Superior temporal gyrus (tissue), 1 donor: ENCODE measurements around the gene USP24.
"Not testable (repeated sequence)": the region's sequence is repeated elsewhere in the genome, so short reads cannot be mapped to it uniquely, and the experiment has no call there.

Experiments used
- DNase-seq: peaks from one replicate; pipeline ENCODE4 v3.0.0-alpha.2; 2016; ENCODE audit errors: extremely low spot score

The USP24 gene

DNA sequence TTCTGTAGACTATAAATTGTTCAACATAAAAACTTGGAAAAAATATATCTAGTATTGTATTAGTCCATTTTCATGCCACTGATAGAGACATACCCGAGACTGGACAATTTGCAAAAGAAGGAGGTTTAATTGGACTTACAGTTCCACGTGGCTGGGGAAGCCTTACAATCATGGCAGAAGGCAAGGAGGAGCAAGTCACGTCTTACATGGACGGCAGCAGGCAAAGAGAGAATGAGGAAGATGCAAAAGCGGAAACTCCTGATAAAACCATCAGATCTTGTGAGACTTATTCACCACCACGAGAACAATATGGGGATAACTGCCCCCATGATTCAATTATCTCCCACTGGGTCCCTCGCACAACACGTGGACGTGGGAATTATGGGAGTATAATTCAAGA is 15.4 kb downstream of the USP24 start:
- not testable (repeated sequence) for DNase-seq

- DNase-seq = no peak
These were observed 17.1 kb downstream of the USP24 start for GRCh38 chr1:55198044-55198443.

DNA sequence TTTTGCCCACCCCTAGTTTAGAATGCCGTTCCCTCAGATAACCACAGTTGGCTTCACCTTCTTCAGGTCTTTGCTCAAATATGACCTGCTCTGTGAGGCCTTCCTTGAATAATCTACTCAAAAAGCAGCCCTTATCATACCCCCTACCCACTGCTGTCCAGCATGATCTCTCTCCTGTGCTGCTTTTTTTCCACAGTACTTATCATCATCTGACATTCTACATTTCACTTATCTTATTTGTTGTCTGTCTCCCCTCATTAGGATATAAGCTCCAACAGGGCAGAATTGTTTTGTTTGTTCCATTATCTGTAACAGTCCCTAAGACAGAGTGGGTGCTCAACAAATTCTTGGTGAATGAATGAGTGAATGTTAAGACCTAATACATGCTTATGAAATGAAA is 18.1 kb downstream of the USP24 start:
- no peak for DNase-seq

GRCh38 chr1:55196433-55197035 is 18.6 kb downstream of the USP24 start:
- no peak for DNase-seq

DNA sequence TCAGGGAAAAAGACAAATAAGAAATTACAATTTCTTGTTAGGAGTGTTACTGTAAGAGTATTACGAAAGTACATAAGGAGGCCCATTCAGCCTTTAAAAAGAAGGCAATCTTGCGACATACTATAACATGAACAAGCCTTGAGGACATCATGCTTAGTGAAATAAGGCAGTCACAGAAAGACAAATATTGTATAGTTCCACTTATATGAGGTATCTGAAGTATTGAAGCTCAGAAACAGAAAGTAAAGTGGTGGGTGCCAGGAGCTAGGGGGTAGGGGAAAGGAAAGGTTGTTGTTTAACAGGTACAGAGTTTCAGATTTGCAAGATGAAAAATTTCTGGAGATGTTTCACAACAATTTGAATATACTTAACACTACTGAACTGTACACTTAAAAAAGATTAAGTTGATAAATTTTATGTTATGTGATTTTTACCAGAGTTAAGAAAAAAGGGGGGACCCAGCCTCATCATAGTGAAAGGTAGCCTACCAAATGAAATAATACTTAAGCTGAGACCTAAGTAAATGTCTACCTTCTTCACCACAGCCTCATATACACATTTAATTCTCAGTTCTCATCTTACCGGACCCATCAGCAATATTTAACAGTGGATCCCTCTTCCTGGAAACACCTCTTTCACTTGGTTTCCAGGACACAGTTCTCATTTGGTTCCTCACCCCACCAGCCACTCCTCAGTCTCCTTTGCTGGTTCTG is 19.5 kb downstream of the USP24 start:
- no peak for DNase-seq

DNA sequence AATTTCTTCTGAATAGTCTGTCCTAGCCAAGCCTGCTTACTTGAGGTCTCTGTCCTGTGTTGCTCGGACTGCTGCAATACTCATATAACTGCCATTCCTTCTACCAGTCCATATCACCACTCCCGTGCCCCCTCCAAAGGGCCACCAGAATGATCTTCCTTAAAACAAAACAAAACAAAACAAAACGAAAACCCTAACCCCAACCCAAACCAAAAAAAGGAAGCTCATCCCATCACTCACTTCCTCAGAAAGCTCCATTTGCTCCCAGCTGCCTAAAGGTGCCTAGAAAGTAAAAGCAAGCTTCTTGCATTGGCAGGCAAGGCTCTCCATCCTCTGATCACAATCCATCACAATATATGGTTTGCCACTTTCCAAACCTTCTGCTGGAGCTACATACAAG is 20.3 kb downstream of the USP24 start:
- DNase-seq = no peak

DNA sequence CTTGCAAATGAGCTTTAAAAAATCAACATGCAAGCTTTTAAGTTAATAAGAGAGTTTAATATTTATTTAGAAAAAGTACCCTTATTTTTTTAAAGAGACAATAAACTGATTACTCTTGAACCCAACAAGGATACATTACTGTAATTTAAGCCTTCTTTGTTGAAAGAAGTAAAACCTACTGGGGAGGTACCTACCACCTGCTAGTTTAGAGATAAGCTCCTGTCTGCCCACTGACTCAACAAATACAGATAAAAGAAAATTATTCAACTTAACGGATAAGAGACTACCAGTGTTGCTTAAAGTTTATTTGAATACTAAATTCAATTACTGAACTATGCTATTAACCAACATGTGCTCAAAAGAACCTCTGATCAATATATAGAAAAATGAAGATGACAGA is 23.1 kb downstream of the USP24 start:
- DNase-seq = no peak

GRCh38 chr1:55191219-55191952 is 23.8 kb downstream of the USP24 start:
- not testable (repeated sequence) for DNase-seq

DNA sequence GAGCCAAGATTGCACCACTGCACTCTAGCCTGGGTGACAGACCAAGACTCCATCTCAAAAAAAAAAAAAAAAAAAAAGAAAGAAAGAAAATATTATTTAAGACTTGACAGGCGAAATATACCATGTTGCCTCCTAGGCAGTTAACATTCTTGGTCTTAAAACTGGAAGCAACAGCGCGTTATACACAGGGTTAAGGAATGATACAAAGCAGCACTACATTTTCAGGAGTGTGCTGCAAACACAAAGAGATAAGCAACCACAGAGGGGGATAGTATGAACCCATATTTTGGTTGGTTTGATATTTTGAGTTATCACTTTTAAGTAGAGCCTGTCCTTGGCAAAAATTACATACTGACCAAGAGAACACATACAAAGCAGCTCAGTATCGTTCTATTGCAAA is 25.1 kb downstream of the USP24 start:
- DNase-seq = no peak

GRCh38 chr1:55188909-55189308 is 26.3 kb downstream of the USP24 start:
- DNase-seq = no peak

DNA sequence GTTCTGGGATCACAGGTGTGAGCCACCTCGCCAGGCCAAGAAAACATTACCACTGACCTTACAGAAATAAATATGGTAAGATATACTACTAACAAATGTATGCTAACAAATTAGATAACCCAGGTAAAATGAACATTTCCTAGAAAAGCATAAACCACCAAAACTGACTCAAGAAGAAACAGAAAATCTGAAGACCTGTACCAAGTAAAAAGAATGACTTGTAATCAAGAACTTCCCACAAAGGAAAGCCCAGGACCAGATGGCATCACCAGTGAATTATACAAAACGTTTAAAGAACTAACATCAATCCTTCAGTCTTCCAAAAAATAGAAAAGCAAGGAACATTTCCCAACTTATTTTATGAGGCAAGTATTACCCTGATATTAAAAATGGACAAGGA is 29.3 kb downstream of the USP24 start:
- DNase-seq = no peak

DNA sequence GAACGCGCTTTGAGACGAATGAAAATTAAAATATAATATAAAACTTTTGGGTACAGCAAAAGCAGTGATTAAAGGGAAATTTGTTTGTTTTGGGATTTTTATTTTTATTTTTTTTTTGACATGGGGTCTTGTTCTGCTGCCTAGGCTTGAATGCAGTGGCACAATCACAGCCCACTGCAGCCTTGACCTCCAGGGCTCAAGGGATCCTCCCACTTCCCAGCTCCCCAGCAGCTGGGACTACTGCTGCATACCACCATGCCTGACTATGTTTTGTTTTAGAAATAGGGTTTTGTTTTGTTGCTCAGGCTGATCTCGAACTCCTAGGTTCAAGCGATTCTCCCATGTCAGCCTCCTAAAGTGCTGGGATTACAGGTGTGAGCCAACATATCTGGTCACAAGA is 30.3 kb downstream of the USP24 start:
- no peak for DNase-seq

GRCh38 chr1:55181666-55182065 is 33.5 kb downstream of the USP24 start:
- no peak for DNase-seq

GRCh38 chr1:55180075-55180670 is 35.0 kb downstream of the USP24 start:
- DNase-seq = no peak

DNA sequence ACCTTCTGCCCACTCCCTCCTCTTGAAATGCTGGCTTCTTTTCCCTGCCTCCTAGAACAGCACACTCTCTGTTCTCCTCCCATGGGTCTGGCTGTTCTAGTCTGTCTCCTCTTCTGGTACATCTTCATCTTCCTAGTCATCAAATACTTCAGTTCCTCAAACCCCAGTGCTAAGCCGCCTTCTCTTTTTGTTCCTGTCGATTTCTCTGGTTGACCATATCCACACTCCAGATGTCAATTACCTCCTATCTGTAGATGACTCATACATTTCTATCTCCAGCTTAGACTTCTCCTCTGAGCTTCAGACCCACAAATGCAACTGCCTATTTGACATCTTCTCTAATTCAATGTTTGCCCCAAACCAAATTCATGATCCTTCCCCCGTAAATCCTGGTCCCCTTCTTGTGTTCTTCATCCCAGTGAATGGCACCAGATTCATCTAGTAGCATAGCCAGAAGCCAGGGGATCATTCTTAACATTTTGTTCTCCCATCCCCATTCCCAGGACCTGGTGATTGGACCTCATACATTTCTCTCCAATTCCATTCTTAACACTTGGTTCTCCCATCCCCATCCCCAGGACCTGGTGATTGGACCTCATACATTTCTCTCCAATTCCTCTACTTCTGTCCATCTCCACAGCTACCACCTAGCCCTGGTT is 35.9 kb downstream of the USP24 start:
- DNase-seq = no peak

DNA sequence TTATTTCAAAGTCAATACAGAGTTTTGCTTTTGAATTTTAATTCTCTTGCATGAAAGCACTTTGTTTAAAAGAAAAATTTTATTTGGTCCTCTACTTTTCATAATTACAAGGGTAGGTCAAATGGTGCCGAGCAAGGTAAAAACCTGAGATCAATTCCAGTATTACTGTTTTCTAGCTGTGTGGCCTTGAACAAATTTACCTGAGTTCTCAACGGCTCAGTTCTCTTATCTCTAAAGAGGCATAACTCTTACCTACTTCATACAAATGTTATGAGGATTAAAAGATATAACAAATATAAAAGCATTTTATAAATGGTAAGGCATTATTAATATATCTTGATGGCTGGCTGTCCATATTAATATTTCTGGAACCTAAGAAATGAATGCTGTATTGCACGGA is 42.5 kb downstream of the USP24 start:
- no peak for DNase-seq

DNA sequence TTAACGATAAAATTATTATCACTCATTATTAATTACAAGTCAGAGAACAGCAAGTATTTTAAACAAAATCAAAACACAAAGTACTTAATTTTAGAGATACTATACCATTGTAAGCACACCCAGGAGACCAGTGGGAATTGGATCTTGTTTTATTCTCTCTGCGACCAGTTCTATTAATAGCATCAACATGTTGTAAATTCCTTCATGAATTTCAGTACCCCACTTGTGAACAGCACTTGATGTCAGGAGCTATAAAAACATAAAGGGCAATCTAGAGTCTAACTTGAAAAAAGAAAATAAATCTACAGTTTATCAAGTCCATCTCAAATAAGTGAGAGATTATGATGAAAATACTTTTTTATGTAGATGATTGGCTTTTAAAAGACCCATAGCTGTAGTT is 42.9 kb downstream of the USP24 start:
- no peak for DNase-seq

DNA sequence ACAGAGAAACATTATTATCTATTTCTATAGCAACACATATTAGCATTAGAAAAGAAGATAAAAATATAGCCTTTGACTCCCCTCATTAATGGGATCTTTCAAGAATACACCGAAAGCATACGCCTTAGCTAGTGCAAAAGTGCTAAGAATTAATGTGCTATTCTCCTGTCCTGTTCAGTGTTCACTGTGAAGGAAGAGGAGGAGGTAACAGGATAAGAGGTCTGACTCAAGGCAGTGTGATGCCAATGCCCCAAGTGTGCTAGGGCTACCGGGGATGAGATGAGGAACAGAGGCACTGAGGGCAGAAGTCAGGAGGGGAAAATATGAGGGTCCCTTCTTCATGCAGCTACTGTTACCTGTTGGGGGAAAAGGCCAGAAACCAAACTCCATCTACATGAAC is 43.5 kb downstream of the USP24 start:
- no peak for DNase-seq

DNA sequence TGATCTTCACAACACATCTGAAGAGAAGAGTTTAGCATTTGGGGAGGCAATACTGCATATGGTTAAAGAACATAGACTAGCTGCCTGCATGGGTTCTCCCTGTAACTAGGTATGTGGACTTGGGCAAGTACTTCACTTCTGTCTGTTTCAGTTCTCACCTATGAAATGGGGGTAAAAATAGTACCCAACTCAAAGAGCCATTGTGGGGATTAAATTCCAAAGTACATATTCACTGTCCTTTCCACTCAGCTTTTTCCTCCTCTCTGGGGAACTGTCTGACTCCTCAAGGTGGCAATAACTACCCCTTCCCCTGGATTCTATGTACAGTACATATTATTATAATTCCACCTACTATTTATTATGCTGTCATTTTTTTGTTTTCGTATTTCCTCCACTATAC is 44.7 kb downstream of the USP24 start:
- DNase-seq = no peak

DNA sequence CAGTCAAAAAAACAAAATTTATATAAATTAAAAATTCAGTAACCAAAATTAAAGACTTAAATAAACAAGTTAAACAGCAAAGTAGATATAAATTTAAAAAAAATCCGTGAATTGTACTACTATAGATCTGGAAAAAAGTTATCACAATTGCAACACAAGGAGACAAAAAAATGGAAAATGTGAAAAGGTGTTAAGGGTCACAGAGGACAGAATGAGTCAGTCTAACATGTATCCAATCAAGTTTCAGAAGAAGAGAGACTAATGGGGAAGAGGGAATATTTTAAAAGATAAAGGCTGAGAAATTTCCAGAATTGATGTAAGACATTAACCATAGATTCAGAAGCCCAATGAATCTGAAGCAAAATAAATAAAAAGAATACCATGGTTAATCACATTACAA is 46.0 kb downstream of the USP24 start:
- no peak for DNase-seq

- no peak for DNase-seq
These were observed 46.8 kb downstream of the USP24 start for GRCh38 chr1:55168353-55168752.

- no peak for DNase-seq
These were observed 47.8 kb downstream of the USP24 start for GRCh38 chr1:55167224-55167871.
